ENCODE measurements around the gene VWF.

VWF gene

DNA sequence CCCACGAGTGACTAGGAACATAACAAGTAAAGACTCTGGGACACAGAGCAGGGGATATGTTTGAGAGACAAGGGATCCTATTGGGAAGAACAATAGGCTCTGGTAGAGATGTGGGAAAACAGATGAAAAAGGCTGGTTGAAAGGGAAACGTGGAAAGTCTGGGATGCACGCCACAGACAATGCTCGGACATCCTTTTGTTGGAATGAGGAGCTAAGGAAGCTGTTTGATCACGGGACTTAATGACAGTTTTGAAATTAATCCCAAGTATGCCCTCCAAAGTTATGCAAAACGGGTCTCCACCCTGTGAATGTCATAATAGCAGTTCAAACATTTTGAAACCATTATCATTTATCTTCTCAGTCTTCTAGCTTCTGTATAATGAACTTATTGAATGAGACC lies 147.8 kb downstream of the VWF start:
- TF ChIP-seq, protein P1, sequence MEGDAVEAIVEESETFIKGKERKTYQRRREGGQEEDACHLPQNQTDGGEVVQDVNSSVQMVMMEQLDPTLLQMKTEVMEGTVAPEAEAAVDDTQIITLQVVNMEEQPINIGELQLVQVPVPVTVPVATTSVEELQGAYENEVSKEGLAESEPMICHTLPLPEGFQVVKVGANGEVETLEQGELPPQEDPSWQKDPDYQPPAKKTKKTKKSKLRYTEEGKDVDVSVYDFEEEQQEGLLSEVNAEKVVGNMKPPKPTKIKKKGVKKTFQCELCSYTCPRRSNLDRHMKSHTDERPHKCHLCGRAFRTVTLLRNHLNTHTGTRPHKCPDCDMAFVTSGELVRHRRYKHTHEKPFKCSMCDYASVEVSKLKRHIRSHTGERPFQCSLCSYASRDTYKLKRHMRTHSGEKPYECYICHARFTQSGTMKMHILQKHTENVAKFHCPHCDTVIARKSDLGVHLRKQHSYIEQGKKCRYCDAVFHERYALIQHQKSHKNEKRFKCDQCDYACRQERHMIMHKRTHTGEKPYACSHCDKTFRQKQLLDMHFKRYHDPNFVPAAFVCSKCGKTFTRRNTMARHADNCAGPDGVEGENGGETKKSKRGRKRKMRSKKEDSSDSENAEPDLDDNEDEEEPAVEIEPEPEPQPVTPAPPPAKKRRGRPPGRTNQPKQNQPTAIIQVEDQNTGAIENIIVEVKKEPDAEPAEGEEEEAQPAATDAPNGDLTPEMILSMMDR (IDR thresholded peaks at IDR 0.05; ENCODE audit: extremely low read depth, insufficient read depth, missing control alignments), result no peak
- in situ Hi-C loops (cut with MboI; ENCODE audit: low pct_unique_long_range_greater_than_20kb, low sequenced_read_pairs, unreplicated experiment), result no loop called here
- no peak for DNase-seq (ENCODE audit: low spot score)

- in situ Hi-C loops (cut with MboI; ENCODE audit: low pct_unique_long_range_greater_than_20kb, low sequenced_read_pairs, unreplicated experiment), result no loop called here
- DNase-seq (ENCODE audit: low spot score), result no peak
- TF ChIP-seq, protein P1 (IDR thresholded peaks at IDR 0.05; ENCODE audit: extremely low read depth, insufficient read depth, missing control alignments), result no peak
Observed at GRCh38 chr12:5976196-5976595, 148.3 kb downstream of the VWF start.

GRCh38 chr12:5973461-5974115 lies 150.9 kb downstream of the VWF start:
- TF ChIP-seq, protein P1 (IDR thresholded peaks at IDR 0.05; ENCODE audit: extremely low read depth, insufficient read depth, missing control alignments), result no peak
- no peak for DNase-seq (ENCODE audit: low spot score)
- in situ Hi-C loops (cut with MboI; ENCODE audit: low pct_unique_long_range_greater_than_20kb, low sequenced_read_pairs, unreplicated experiment), result no loop called here

DNA sequence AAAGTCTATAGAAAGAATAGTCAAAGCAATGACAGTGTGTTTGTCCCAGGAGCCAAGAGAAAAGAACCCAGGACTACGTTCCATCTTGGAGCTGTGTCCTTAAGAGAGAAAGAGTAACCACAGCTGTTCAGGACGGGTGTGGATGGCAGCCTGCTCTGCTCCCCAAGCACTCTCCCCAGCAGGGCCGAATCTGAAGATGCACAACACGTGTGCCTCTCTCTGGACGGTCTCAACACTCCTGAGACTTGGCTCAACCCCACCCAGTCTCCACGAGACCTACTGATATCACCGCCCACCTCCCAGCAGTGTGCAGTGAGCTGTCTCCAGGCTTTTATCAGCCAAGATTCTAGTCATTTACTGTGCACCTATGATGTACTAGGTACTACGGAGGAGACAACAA lies 152.1 kb downstream of the VWF start:
- TF ChIP-seq, protein P1 (IDR thresholded peaks at IDR 0.05; ENCODE audit: extremely low read depth, insufficient read depth, missing control alignments), result no peak
- no peak for DNase-seq (ENCODE audit: low spot score)
- in situ Hi-C loops (cut with MboI; ENCODE audit: low pct_unique_long_range_greater_than_20kb, low sequenced_read_pairs, unreplicated experiment), result no loop called here

DNA sequence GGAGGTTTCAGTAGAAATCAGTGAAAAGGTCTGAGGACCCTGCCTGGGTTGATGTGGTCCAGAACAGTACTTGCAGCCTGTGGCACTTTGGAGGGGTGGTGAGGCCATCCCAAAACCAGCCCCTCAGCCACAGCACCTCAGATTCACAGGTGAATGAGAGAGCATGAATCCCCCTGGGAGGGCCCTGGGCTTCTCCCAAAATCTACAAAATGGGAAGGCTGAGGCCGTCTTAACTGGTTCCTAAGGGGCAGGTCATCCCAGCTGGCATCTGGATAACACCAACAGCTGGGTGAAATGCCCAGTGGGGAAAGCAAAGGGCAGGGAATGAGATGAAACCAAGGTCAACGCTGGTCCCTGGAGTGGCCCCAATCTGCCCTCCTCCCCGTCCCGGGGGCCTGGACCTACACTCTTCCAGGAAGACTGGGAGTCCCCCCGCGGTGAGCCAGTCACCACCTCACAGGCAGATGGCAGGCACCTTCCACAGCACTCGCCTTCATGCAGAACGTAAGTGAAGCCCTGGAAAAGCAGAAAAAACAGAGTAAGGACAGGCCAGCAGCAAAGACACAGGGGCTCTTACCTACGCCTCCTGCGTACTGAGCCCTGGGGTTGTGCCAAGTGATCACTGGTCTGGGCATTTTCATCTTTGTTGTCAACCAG lies 153.1 kb downstream of the VWF start:
- TF ChIP-seq, protein P1 (IDR thresholded peaks at IDR 0.05; ENCODE audit: extremely low read depth, insufficient read depth, missing control alignments), result no peak
- DNase-seq (ENCODE audit: low spot score), result no peak
- in situ Hi-C loops (cut with MboI; ENCODE audit: low pct_unique_long_range_greater_than_20kb, low sequenced_read_pairs, unreplicated experiment), result no loop called here

- in situ Hi-C loops (cut with MboI; ENCODE audit: low pct_unique_long_range_greater_than_20kb, low sequenced_read_pairs, unreplicated experiment), result no loop called here
- TF ChIP-seq, protein P1 (IDR thresholded peaks at IDR 0.05; ENCODE audit: extremely low read depth, insufficient read depth, missing control alignments), result no peak
Observed at GRCh38 chr12:5969974-5970690, 154.3 kb downstream of the VWF start.

More at GRCh38 chr12:5969974-5970690, 154.3 kb downstream of the VWF start:
- DNase-seq (ENCODE audit: low spot score), result no peak
